BLaER1 treated with 17β-estradiol and CSF1 and Interleukin-3, amounts not matched to agents 10 nM and 100 nM (cell line): Measurements from ENCODE around the gene TNS4.

ENCODE experiments used
- H3K27ac ChIP-seq, 11 experiments: shearing (Covaris generic); formaldehyde crosslinking; 2 replicates each; pipeline ENCODE4 v1.8.1; 2022
- H3K27me3 ChIP-seq, 11 experiments: shearing (Covaris generic); formaldehyde crosslinking; 2 replicates each; pipeline ENCODE4 v1.8.1; 2022
- H3K36me3 ChIP-seq, 11 experiments: shearing (Covaris generic); formaldehyde crosslinking; 2 replicates each; pipeline ENCODE4 v1.8.1; 2022
- H3K4me1 ChIP-seq, 10 experiments: shearing (Covaris generic); formaldehyde crosslinking; 2 replicates each; pipeline ENCODE4 v1.8.1; 2022
- H3K4me2 ChIP-seq, 11 experiments: shearing (Covaris generic); formaldehyde crosslinking; 2 replicates each; pipeline ENCODE4 v1.8.1; 2022
- H3K4me3 ChIP-seq, 10 experiments: shearing (Covaris generic); formaldehyde crosslinking; 2 replicates each; pipeline ENCODE4 v1.8.1; 2022
- H3K9ac ChIP-seq, 11 experiments: shearing (Covaris generic); formaldehyde crosslinking; 2 replicates each; pipeline ENCODE4 v1.8.1; 2022
- H3K9me3 ChIP-seq, 11 experiments: shearing (Covaris generic); formaldehyde crosslinking; replicated peaks in 1 of 11; 2 replicates each; pipeline ENCODE4 v1.8.1; 2022
- H4K20me1 ChIP-seq, 11 experiments: shearing (Covaris generic); formaldehyde crosslinking; 2 replicates each; pipeline ENCODE4 v1.8.1; 2022
- Cebpa-rat ChIP-seq, 11 experiments: shearing (Covaris generic); IDR thresholded peaks; 2 replicates each; pipeline ENCODE4 v1.8.1; 2022

The TNS4 gene

DNA sequence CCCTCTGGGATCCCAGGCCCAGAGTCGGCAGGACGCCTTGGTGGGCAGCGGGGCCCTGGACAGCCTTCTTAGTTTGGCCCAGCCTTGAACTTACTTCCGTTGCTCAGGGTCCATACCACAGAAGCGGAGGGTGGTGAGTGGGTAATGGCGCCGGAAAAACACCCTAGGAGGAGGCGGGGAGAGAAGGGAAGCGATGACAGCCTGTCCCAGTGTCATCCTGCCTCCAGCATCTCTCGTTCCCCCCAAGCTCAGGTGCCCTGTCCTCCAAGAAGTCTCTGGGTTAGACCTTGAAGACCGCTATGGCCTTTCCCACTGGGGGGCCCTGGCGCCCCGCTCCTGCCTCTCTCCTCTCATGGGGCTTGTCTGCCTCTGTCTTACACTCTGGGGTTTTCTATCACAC, 22.9 kb downstream of the TNS4 start:
- no peak overlapping the region for H3K27ac ChIP-seq
- no peaks in the 10 kb centered on the region; a peak in 2 of 22 replicates for H3K9me3 ChIP-seq
- peaks cover 30 to 69% (median 60%) of the 10 kb centered on the region in 10 experiments for H3K4me1 ChIP-seq
- H3K9ac ChIP-seq, result no peak overlapping the region
- H3K4me3 ChIP-seq, result no peak overlapping the region
- no peaks in the 10 kb centered on the region for H3K27me3 ChIP-seq
- TF ChIP-seq Cebpa-rat (IDR thresholded peaks at IDR 0.05), result no peak
- peak overlapping the region in 7 of 11 experiments; percentile 34 to 90 (median 76); a peak in 12 of 22 replicates for H3K4me2 ChIP-seq
- H4K20me1 ChIP-seq, result no peaks in the 10 kb centered on the region
- no peaks in the 10 kb centered on the region for H3K36me3 ChIP-seq

DNA sequence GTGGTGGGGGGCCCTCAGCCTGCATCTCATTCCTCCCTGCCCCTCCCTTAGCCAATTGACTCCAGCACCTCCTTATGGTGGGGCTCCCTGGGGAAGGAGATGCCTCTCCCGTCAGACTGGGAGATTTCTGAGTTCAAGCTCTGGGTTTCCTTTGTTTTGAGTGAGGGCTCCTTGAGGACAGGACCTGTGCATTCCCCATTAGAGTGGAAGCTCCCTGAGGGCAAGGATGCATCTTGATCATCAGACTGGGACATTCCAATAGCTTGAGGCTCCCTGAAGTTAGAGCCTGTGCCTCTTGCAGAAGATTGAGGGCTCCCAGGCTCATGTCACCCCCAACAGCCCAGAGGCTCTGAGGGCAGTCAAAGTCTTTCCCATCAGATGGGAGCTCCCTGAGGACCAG, 23.6 kb downstream of the TNS4 start:
- Histone ChIP-seq H4K20me1 (no peaks in the 10 kb centered on the region), H3K27me3 (no peaks in the 10 kb centered on the region), H3K36me3 (no peaks in the 10 kb centered on the region), H3K9me3 (peaks cover under 1 to 5% (median 3%) of the 10 kb centered on the region in 11 experiments; a peak in 18 of 22 replicates), H3K27ac (no peak overlapping the region), H3K4me3 (no peak overlapping the region), H3K4me2 (no peak overlapping the region), H3K4me1 (peaks cover 27 to 68% (median 58%) of the 10 kb centered on the region in 10 experiments), H3K9ac (no peak overlapping the region)
- no peak for TF ChIP-seq Cebpa-rat (IDR thresholded peaks at IDR 0.05)

DNA sequence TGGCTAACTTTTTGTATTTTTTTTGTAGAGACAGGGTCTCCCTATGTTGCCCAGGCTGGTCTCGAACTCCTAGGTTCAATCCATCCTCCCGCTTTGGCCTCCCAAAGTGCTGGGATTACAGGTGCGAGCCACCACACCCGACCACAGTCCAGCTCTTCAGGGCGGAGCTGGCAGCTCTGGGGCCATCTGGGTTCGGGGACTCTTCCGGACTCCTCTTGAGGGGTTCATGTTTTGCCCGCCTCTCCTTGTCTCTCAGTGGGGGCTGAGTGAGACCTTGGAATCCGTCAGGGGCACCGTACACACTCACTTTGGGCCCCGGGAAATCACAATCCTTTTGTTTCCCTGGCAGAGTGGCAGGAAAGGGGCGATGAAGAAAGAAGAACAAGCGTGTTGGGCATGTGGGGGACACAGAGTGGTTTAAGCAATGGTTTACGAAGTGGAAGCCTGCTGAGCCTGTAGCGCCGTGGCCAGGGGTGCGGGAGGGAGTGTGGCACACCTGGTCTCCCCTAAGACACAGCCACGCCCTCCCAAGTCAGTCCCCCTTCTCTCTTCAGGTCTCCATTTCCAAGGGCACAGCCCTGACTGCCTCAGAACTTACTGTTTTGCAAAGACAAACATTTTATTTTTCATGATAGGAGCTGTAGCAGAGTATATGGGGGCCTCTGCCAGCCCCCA, 26.1 kb downstream of the TNS4 start:
- H4K20me1 ChIP-seq, result no peaks in the 10 kb centered on the region
- no peak for TF ChIP-seq Cebpa-rat (IDR thresholded peaks at IDR 0.05)
- H3K27me3 ChIP-seq, result no peaks in the 10 kb centered on the region
- H3K4me2 ChIP-seq, result peak overlapping the region in 5 of 11 experiments; percentile 23 to 45 (median 32); a peak in 5 of 22 replicates
- H3K36me3 ChIP-seq, result no peaks in the 10 kb centered on the region
- H3K4me1 ChIP-seq, result peaks cover 16 to 43% (median 34%) of the 10 kb centered on the region in 10 experiments
- no peak overlapping the region for H3K4me3 ChIP-seq
- H3K9ac ChIP-seq, result 0 out of 22 replicates have a peak overlapping the region, but pooled peaks of 1 of the 11 experiments have one; percentile 18
- peaks cover 10 to 20% (median 16%) of the 10 kb centered on the region in 11 experiments; a peak in 20 of 22 replicates for H3K9me3 ChIP-seq
- H3K27ac ChIP-seq, result peak overlapping the region in 2 of 11 experiments; percentile 14 to 47; a peak in 1 of 22 replicates

DNA sequence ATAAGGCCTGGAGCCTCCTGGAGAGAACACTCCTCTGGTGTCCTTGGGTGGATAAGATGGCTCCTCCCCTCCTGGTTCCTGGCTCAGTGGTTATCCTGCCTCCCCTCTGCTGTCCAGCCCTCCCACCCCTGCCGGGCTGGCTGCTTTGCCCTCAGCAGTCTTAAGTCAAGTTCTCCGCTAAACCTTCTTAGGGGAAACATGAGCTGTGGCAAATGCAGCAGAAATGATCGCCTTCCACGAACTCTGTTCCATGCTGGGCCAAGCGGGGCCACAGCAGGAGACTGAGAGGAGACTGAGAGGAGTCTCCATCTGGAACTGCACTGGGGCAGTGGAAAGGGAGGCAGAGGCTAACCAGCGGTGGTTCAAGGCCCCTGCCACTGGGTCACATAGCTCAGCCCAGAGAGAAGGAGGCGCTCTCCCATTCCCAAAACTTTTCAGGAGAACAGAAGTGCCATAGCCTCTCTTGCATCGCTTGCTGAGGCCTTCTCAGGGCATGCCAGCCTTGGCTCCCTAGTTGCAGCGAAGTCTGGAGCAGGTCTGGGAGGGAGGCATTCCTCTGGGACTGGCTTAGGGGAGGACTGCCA, 26.9 kb downstream of the TNS4 start:
- Histone ChIP-seq H3K27me3 (no peaks in the 10 kb centered on the region), H3K4me3 (no peak overlapping the region), H3K27ac (no peak overlapping the region), H3K36me3 (no peaks in the 10 kb centered on the region), H4K20me1 (no peaks in the 10 kb centered on the region), H3K4me1 (peaks cover 7 to 35% (median 25%) of the 10 kb centered on the region in 10 experiments), H3K9ac (no peak overlapping the region), H3K4me2 (no peak overlapping the region), H3K9me3 (peaks cover 10 to 20% (median 16%) of the 10 kb centered on the region in 11 experiments; a peak in 20 of 22 replicates)
- TF ChIP-seq Cebpa-rat (IDR thresholded peaks at IDR 0.05), result no peak

DNA sequence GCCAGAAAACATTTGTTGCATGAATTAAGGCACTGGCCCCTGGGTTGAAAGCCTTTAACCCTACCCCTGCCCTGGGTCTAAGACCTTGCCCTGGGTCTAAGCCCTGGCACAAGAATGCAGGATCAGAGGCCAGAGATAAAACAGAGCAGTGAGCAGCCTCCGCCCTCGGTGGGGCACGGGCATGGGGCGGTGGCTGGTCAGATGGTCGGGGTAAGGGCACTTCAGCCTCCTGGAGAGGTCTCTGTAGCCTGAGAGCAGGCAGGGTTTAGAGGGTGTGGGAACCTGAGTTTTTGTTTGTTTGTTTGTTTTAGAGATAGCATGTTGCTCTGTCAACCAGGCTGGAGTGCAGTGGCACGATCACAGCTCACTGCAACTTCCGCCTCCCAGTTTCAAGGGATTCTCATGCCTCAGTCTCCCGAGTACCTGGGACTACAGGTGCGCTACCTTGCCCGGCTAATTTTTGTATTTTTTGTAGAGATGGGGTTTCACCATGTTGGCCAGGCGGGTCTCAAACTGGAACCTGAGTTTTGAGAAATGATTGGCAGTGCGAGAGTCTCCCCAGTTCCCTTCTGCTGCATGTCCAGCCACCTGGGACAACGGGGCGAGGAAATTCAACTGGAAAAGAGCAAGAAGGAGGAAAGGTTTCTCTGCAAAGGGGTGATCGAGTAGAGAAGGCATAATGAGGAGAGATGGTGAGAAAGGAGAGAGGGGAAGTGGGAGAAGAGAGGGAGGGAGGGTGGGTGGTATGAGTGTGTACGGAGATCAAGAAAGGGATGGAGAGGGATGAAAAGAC, 27.7 kb downstream of the TNS4 start:
- Histone ChIP-seq H3K9me3 (peaks cover 10 to 20% (median 16%) of the 10 kb centered on the region in 11 experiments; a peak in 20 of 22 replicates), H3K27me3 (no peaks in the 10 kb centered on the region), H3K4me2 (no peak overlapping the region), H3K27ac (no peak overlapping the region), H4K20me1 (no peaks in the 10 kb centered on the region), H3K4me3 (no peak overlapping the region), H3K36me3 (no peaks in the 10 kb centered on the region), H3K9ac (no peak overlapping the region), H3K4me1 (peaks cover 6 to 27% (median 18%) of the 10 kb centered on the region in 10 experiments; a peak in 18 of 20 replicates)
- no peak for TF ChIP-seq Cebpa-rat (IDR thresholded peaks at IDR 0.05)

DNA sequence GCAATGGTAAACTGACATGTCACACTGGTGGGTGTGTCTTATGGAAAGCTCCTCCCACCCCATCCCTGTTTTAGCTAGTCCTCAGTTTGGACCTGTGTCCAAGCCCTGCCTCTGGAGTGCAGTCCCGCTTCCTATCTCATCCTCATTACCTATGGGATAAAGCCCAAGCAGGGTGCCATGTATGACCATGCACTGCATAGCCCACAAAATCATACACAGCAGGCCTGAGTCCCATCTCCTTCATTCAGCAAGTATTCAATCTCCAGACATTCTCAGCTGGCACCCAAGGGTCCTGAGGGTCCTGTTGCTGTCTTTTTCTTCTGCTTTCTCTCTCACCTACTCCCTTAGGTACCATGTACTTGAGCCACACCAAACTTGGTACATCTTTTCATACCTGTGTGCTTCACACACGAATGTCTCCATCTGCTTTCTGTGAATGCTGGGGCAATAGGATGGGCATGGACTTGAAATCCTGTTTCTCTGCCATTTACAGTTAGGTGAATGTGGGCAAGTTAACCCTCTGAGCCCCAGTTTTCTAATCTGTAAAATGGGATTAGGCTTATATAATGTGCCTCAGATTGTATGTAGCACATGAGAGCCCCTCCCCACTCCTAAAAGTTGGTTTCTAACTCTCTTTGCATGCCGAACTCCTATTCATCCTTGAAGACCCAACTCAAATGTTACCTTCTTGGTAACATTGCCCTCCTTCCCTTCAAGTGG, 28.5 kb downstream of the TNS4 start:
- no peaks in the 10 kb centered on the region for H4K20me1 ChIP-seq
- H3K36me3 ChIP-seq, result no peaks in the 10 kb centered on the region
- TF ChIP-seq Cebpa-rat (IDR thresholded peaks at IDR 0.05), result no peak
- H3K4me3 ChIP-seq, result no peak overlapping the region
- H3K27me3 ChIP-seq, result no peaks in the 10 kb centered on the region
- H3K4me2 ChIP-seq, result no peak overlapping the region
- peaks cover 6 to 21% (median 15%) of the 10 kb centered on the region in 10 experiments; a peak in 16 of 20 replicates for H3K4me1 ChIP-seq
- H3K9ac ChIP-seq, result no peak overlapping the region
- H3K9me3 ChIP-seq, result peaks cover 10 to 20% (median 16%) of the 10 kb centered on the region in 11 experiments; a peak in 20 of 22 replicates
- H3K27ac ChIP-seq, result no peak overlapping the region

DNA sequence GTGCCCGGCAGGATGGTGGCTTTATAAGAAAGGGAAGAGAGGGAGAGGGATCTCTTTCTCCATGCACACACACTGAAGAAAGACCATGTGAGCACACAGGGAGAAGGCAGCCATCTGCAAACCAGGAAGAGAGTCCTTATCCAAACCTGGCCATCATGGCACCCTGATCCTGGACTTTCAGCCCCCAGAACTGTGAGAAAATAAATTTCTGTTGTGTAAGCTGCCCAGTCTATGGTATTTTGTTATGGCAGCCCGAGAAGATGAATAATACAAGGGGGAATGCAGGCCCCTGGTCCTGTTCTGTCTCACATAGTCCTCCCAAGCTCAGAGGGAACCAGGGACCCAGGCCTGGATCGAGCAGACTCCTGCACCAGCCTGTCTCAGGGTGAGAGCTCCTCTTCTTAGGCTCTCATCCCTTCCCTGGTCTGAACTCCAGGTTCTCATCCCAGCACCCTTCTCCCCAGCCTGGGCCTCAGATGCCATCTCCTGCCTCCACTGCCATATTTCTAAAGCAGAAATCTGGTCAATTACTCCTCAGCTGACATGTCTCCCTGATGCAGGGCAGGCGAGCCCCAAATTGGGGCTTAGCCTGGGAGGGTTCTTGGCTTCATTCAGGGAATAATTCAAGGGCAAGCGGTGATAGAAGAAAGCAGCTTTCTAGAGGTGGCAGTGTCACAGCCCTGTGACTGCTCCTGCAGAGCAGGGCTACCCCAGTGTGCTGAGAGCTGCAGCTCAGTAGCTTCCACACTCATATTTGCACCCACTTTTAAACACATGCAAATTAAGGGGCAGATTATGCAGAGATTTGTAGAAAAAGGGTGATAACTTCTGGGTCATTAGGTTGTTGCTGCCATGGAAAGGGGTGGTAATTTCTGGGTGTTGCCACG, 29.3 kb downstream of the TNS4 start:
- Histone ChIP-seq H3K4me1 (peaks cover 6 to 17% (median 13%) of the 10 kb centered on the region in 10 experiments; a peak in 16 of 20 replicates), H3K36me3 (no peaks in the 10 kb centered on the region), H3K4me3 (no peak overlapping the region), H3K4me2 (no peak overlapping the region), H3K27ac (no peak overlapping the region), H4K20me1 (no peaks in the 10 kb centered on the region), H3K9me3 (peaks cover 10 to 20% (median 16%) of the 10 kb centered on the region in 11 experiments; a peak in 20 of 22 replicates), H3K27me3 (no peaks in the 10 kb centered on the region), H3K9ac (no peak overlapping the region)
- TF ChIP-seq Cebpa-rat (IDR thresholded peaks at IDR 0.05), result no peak
